Measurements from ENCODE around the gene SYNE3. TPM values are rescaled to one million over a fixed set of nuclear protein-coding genes. Genes with fewer than 3 reads are reported as not detected.

SYNE3 gene
- total and polyA plus RNA-seq, 10 of the 15 experiments (the other 5 are each of a cell fraction or from before 2014, with no cell fraction given), result 1.4 to 44.1 (median 13.4) TPM

DNA sequence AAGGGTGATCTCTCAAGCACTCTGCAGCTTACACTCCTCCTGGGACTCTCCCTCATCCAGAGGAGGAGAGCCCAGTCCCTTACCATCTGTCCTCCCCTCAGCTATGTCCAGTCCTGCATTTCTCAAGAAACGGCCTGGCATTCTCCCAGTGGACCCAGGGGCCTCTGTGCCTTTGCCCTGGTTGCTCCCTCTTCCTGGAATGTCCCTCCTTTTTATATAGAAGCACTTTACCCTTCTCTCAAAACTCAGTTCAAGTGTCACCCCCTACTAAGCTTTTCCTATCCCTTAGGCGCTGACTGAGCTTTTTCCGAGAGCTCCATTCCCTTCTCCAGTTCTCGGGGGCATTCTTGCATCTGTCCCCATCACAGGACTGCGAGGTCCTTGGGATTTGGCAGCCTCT is 9.5 kb upstream of the SYNE3 start (continued):
- TF ChIP-seq ZNF592 (IDR thresholded peaks at IDR 0.05), result no peak
- no peak for TF ChIP-seq SP1 (IDR thresholded peaks at IDR 0.05; ENCODE audit: low read depth, low read length)
- TF ChIP-seq NRF1 (conservative IDR thresholded peaks at IDR 0.05; ENCODE audit: low read depth, low read length), result no peak
- TF ChIP-seq CHD4 (IDR thresholded peaks at IDR 0.05), result no peak
- no peak for TF ChIP-seq RBBP5 (conservative IDR thresholded peaks at IDR 0.05)
- no peak for TF ChIP-seq ZBTB33 (IDR thresholded peaks at IDR 0.05)
- no peak for TF ChIP-seq CBX3 (IDR thresholded peaks at IDR 0.05; ENCODE audit: borderline replicate concordance, low read depth)
- TF ChIP-seq CUX1 (IDR thresholded peaks at IDR 0.05; ENCODE audit: insufficient replicate concordance, low read depth, low read length), result no peak
- no peak for TF ChIP-seq BHLHE40 (IDR thresholded peaks at IDR 0.05; ENCODE audit: borderline replicate concordance in 1 of 2, low read depth in 2 of 2, low read length in 1 of 2)

All from GM12878 (cell line).